GM19239 (cell line): Measurements from ENCODE around the gene SLC1A2.

Source experiments
- DNase-seq: peaks from one replicate; pipeline ENCODE4 v3.0.0; 2011; ENCODE audit warnings: low spot score; ENCODE audit not compliant: insufficient read length
- FAIRE-seq: peaks from 2 replicates; lab custom pipeline; 2011; peaks lifted over from hg19 to GRCh38; lab: Jason Lieb, UNC

Gene SLC1A2

DNA sequence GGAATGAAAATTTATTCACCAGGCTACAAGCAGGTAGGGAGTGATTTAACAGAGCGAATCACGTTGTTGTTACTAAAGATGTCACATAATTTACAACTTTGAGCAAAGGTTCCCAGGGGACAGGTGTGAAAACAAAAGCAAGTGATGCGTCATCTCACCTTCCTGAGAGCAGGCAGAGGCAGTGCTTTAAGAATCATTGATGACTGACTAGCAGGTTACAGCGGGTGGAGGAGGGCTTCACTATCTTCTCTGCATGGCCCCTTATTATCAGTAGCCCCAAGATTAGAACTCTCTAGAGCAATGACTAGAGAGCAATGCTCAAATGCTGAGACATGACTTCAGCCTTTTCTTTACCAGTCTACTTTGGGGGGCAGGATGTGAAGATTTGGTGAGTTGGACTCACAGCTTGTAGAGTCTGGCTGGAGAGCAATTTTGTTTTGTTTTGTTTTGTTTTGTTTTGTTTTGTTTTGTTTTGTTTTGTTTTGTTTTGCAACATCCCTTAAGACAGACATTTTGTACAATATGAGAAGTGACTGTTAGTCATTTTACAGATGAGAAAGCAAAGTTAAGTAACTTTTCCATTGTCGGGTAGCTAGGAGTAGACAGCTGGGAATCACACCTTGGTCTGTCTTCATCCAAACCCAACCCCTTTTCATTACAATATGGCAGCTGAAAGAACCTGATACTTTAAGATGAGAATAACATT, 84.8 kb downstream of the SLC1A2 start:
- peak; percentile 92 for FAIRE-seq

GRCh38 chr11:35332524-35332923, 86.8 kb downstream of the SLC1A2 start:
- DNase-seq (no peak), FAIRE-seq (no peak)

More for the DNA sequence above, 84.8 kb downstream of the SLC1A2 start:
- DNase-seq, result peak; percentile 35

DNA sequence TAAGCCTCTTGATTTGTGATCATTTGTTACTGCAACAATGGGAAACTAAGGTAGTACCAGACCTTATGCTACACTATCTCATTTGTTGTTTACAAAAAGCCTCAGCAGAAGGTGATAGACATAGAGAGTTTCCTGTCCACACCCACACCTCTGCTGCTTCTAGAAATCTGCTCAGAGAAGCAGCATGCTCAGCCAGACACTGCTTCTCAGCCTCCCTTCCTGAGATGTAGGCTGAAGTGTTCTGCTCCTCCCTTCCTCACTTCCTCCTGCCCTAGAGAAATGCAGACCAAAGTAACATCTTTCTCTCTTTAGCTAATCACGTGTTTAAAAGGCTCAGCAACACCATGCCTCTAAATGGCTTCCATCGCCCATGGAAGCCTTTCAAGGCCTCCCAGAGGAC, 88.4 kb downstream of the SLC1A2 start:
- FAIRE-seq (peak; percentile 78), DNase-seq (no peak)

GRCh38 chr11:35330156-35330889, 89.0 kb downstream of the SLC1A2 start:
- FAIRE-seq, result no peak
- no peak for DNase-seq

GRCh38 chr11:35327829-35328228, 91.5 kb downstream of the SLC1A2 start:
- DNase-seq, result no peak
- FAIRE-seq, result no peak

- FAIRE-seq, result no peak
- DNase-seq, result no peak
Observed at GRCh38 chr11:35326266-35326879, 93.0 kb downstream of the SLC1A2 start.

GRCh38 chr11:35324981-35325380, 94.4 kb downstream of the SLC1A2 start:
- no peak for FAIRE-seq

DNA sequence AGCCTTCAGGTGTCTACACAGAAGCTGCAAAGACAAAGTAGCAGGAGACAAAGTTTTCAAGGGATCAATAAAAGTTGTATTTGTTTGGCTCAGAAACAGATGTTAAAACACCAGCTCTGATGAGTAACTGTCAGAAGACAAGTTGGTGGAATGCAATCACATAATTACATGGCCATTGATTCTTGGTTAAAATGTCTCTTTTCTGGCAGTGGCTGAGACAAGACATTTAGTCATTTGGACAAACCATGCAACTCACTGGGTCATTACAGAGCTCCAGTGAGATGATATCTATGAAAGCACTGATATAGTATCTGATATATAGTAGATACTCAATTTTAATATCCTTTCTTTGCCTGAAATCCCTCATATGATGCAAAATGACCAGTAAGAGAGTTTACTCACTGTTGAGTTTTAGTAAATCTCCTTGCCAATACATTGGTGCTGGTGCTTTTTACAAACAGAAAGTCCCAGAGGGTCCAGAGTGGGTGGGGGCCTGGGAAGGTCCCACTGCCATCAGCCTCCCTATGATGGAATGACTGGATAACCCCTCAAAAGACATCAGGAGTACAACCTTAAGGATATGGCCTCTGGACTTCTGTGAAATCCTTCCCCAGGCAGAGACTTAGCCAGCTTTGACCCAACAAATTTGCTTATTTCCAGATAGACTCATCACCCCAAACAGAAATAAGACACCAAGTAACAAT, 95.0 kb downstream of the SLC1A2 start:
- FAIRE-seq (no peak), DNase-seq (no peak)

More at GRCh38 chr11:35324981-35325380, 94.4 kb downstream of the SLC1A2 start:
- DNase-seq, result no peak

DNA sequence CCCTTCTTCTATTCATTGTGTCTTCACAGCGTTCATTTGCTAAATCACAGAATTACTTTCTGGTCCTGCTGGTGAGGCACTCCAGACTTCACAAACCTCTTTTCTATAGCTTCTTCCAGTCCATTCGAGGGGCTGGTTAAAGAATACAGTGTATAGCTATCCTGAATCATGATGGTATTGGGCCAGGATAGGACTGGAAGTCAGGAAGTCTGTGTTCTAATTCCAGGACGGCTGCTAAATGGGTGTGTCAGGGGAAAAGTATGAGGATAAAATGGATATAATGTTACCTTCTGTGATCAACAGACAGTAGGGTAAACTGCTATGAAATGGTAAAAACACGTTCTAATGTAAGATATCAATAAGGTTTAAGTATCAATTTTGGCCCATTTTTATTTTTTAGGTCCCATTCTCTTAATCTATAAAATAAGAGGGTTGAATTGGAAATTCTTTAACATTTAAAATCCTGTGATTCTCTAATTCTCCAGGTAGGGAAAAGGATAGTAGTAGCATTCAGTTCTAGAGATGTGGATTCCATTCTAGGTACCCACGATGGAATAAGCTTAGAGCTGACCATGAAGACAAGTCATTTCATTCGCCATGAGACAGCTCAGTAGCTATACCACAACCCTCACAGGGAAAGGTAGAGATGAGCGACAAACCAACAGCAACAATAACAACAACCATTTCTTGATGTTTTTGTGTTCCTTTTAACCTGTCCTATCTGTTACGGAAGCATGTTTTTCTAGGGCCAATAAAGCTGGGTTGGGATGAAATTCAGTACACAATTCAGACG, 96.1 kb downstream of the SLC1A2 start:
- FAIRE-seq, result no peak

GRCh38 chr11:35322318-35322979, 96.9 kb downstream of the SLC1A2 start:
- DNase-seq, result no peak
- FAIRE-seq, result no peak

More for the DNA sequence above, 96.1 kb downstream of the SLC1A2 start:
- DNase-seq, result no peak

DNA sequence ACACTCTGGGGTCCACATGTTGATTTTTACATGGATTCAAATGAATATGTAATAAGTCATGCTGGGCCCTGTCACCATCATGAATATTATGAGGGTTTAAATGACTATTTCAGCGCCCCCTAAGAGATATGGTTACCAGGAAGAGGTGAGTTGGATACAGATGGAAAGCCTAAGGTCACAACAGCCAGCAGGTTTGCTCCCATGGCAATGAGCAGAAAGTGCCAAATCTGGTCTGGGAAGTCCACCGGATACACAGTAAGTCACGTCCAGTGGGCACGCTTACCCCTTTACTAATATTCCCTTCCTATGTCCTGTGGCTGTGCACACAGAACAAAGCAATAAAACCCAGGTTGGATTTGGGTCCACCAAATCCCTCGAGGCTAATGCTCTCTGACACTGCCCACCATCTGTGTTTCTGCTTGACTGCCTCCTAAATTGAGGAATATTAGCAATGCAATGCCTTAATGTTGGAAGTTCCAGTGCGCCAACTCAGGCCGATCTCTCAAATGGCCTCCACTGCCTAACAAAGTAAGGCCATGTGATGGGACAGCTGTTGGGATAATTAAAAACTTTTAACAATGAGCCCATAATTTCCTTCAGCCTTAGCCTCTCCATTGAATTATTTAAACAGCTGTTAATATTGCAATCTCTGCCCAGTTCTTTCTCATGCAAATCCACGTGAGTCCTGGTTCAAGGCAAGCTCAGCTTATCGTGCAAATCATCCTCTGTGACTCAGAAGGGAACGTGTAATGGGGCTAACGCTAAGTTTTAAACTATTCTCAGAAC, 97.6 kb downstream of the SLC1A2 start:
- DNase-seq (no peak), FAIRE-seq (no peak)

- no peak for DNase-seq
- no peak for FAIRE-seq
Observed at GRCh38 chr11:35321111-35321510, 98.2 kb downstream of the SLC1A2 start.

DNA sequence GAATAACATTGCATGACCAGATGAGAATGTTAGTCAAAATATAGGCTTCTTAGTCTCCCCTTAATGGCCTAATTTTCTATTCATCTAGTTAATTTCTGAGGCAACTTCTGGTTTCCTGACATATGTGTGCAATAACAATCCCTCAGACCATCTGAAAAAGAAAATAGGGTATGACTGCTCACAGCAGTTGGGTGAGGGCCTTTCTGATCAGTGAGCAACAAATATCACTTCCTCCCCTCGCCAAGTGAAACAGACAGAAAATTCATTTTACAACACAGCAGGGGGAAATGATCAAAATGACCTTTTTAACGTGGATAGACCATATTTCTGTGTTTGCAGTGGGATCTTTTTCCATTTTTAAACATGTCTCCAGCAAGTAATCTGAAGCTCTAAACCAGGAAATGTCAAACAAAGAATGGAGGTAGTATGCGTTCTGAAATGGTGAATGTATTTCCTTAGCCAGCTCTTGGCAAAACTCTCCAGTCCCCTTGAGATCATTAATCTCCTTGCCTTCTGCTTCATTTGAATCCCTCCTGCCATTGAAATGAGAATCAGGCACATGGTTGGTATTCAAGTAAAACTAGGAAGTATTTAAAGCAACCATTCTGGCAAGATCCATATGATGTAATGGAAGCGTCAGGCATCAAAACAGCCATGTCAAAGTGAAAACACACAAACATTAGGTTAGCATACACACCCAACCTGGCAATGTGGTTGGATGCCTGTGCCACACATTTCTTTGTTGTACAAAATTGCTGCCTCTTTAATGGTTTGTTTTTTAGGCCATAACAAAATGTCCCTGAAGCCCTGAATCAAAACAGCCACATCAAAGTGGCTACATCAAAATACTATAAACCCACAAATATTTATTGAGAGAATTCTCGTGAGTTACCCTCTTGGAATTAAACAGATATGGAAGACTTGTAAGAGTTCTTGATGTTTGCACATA, 100.1 kb downstream of the SLC1A2 start:
- DNase-seq, result no peak
- FAIRE-seq, result peak; percentile 76

DNA sequence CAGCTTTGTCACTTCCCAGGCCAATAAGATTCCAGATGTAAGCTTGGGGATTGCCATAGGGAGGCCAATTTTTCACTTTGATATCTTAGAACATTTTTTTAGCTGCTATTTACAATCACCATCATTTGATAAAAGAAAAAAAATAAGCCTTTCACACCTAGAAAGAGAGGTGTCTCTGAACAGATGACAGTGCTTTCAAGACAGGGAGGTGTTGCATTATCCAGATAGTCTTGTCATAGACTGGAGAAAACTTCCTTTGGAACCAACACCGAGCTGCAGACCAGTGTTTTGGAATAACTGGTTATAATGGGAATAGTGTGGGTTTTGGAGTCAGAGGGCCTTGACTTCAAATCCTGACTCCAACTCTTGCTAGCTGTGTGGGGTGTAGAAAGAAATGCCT, 101.0 kb downstream of the SLC1A2 start:
- DNase-seq, result no peak
- FAIRE-seq, result no peak

DNA sequence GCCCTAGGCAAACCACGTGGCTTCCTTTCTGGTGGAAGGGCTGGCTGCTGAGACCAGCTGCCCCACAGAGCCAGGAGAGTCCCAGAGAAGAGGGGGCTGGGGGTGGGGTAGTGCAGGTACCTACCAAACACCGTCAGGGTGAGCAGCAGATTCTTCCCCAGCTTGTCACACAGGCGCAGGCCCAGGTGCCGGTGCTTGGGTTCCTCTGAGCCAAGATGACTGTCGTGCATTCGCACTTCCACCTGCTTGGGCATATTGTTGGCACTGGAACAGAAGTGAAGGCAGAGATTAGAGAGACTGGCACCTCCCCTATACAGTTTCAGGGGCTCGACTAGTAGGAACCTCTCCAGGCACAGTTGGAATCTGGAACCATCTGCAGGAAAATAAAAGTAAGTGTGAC, 102.1 kb downstream of the SLC1A2 start:
- DNase-seq (no peak), FAIRE-seq (no peak)

GRCh38 chr11:35316161-35316560, 103.2 kb downstream of the SLC1A2 start:
- FAIRE-seq (no peak), DNase-seq (no peak)

DNA sequence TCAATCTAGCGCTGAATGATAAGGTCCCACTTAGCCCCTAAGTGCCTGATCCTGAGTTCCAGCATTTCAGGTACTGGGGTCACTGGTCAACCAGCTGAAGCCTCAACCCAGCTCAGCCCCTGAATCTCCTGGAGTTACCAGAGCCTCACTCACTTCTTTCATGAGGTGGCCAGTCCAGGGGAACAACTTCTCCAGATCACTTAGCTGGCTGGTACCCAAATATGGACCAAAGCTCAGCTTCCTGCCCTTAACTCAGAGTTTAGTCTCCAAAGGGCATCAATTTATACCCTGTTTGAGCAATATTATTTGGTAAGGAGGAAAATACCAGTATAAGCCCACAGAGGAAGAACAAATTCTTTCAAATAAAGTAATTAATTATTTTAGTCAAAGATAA, 105.6 kb downstream of the SLC1A2 start:
- FAIRE-seq (no peak), DNase-seq (no peak)
